ENCODE results near the gene BBLN.

Gene BBLN

DNA sequence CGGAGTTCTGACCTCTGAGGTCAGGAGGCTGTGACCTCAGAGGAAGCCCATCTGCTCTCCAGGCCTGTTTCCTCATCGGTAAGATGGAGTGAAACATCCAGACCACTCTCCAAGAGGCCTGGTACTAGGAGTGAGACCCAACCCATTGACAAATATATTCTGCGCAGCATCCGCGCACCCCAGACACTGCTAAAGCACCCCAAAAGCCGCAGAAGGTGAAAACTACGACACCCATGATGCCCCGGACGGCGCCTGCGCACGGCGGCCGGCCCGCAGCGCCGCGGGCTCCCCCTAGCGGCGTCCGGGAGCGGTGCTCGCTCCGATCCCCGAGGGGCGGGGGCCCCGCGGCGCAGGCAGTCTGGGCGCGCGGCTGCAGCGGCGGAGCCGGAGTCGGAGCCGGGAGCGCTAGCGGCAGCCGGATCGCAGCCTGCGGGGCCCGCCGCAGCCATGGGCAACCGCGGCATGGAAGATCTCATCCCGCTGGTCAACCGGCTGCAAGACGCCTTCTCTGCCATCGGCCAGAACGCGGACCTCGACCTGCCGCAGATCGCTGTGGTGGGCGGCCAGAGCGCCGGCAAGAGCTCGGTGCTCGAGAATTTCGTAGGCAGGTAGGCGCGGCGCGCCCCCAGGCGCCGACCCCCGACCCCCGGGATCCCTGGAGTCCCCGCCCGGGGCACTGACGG, 43.1 kb downstream of the BBLN start, which contains the start of gene DNM1:
DNM1 (plus strand) TSS at position 356 of the 683 bp plus-strand sequence; CDS start at position 448, 92 bp downstream.
- H3K4me1 ChIP-seq = peaks cover 0 to 21% (median 13%) of the 10 kb centered on the region in 4 donors
- peak within 1 kb of the TSS in 1 of 2 donors; percentile 34 for H3K27ac ChIP-seq
- TF ChIP-seq, protein P1, sequence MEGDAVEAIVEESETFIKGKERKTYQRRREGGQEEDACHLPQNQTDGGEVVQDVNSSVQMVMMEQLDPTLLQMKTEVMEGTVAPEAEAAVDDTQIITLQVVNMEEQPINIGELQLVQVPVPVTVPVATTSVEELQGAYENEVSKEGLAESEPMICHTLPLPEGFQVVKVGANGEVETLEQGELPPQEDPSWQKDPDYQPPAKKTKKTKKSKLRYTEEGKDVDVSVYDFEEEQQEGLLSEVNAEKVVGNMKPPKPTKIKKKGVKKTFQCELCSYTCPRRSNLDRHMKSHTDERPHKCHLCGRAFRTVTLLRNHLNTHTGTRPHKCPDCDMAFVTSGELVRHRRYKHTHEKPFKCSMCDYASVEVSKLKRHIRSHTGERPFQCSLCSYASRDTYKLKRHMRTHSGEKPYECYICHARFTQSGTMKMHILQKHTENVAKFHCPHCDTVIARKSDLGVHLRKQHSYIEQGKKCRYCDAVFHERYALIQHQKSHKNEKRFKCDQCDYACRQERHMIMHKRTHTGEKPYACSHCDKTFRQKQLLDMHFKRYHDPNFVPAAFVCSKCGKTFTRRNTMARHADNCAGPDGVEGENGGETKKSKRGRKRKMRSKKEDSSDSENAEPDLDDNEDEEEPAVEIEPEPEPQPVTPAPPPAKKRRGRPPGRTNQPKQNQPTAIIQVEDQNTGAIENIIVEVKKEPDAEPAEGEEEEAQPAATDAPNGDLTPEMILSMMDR (IDR thresholded peaks at IDR 0.05) = peak; percentile 81 to 98
- peaks cover 4 to 32% of the 10 kb centered on the region in 2 donors for H3K27me3 ChIP-seq
- H3K4me3 ChIP-seq = peak within 1 kb of the TSS; percentile 44 to 55
- H3K36me3 ChIP-seq = no peaks in the 10 kb centered on the region
- intact Hi-C loops (cut with DNase I; ENCODE audit: low total_unique reads) = no loop called here
- DNase-seq = peak in 1 of 2 donors; percentile 72
- H3K9me3 ChIP-seq = no peaks in the 10 kb centered on the region

DNA sequence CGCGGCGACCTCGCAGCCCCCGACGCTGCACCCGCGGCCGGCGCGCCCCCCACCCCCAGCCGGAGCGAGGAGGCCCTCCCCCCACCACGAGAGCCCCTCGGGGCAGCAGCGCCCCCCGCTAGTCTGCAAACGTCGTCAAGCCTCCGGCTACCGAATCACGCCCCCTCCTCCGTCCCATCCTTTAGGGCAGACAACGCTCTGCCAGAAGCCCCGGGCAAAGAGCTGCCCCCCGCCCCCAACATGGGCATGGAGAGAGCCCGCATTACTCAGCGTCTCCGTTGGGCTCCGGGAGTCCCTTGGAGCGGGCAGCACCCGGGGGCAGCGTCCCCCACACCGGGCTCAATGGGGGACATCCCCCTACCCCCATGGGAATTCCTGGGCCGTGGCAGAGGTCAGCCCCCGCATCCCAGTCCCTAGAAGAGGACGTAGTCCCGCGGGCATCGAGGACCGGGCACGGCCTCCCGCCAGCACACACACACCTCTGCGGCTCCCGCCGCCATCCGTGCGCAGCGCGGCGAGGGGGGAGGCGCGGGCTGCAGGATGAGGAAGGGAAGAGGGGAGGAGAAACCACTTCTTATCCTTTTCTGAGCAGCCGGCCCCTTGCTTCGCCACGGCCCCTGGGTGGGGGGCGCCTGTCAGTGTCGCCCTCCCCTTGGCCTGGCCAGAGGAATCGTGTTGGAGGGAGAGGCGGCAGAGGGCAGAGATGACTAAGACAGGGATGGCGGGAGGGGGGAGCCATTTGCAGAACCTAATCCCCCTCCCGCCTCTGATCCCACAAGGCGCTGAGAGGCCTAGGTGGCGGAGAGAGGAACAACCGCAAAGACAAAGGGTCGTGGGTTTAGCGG, 43.9 kb downstream of the BBLN start:
- peak overlapping the region; percentile 23 to 34 for H3K27ac ChIP-seq
- no peaks in the 10 kb centered on the region for H3K9me3 ChIP-seq
- H3K36me3 ChIP-seq = no peaks in the 10 kb centered on the region
- H3K4me1 ChIP-seq = peaks cover 0 to 21% (median 13%) of the 10 kb centered on the region in 4 donors
- intact Hi-C loops (cut with DNase I; ENCODE audit: low total_unique reads) = no loop called here
- DNase-seq = peak in 1 of 2 donors; percentile 54
- H3K27me3 ChIP-seq = peaks cover 4 to 35% of the 10 kb centered on the region in 2 donors
- peak overlapping the region; percentile 44 to 55 for H3K4me3 ChIP-seq
- TF ChIP-seq, protein P1 (IDR thresholded peaks at IDR 0.05) = no peak

DNA sequence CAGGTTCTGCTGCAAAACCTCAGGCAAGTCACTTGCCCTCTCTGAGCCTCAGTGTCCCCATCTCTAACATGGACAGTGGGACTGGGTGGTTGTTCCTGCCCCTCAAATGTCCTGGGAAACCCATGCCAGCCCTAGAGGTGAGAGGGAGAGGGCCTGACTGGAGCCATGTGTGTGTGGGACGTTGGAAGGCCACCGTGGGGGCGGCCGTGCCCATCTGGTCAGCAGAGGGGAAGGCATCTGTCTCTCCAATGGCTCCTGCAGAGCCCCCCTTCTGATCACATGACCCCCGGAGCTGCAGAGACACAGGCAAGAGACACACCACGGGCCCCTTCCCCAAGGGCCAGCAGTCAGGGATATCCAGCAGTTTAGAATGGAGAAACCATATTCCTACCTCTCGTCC, 44.8 kb downstream of the BBLN start:
- H3K27ac ChIP-seq = peak overlapping the region in 1 of 2 donors; percentile 34
- peak overlapping the region in 1 of 2 donors; percentile 44 for H3K4me3 ChIP-seq
- H3K9me3 ChIP-seq = no peaks in the 10 kb centered on the region
- TF ChIP-seq, protein P1 (IDR thresholded peaks at IDR 0.05) = no peak
- DNase-seq = no peak
- H3K36me3 ChIP-seq = no peaks in the 10 kb centered on the region
- peaks cover 0 to 21% (median 13%) of the 10 kb centered on the region in 4 donors for H3K4me1 ChIP-seq
- intact Hi-C loops (cut with DNase I; ENCODE audit: low total_unique reads) = no loop called here
- H3K27me3 ChIP-seq = peaks cover 4 to 35% of the 10 kb centered on the region in 2 donors

DNA sequence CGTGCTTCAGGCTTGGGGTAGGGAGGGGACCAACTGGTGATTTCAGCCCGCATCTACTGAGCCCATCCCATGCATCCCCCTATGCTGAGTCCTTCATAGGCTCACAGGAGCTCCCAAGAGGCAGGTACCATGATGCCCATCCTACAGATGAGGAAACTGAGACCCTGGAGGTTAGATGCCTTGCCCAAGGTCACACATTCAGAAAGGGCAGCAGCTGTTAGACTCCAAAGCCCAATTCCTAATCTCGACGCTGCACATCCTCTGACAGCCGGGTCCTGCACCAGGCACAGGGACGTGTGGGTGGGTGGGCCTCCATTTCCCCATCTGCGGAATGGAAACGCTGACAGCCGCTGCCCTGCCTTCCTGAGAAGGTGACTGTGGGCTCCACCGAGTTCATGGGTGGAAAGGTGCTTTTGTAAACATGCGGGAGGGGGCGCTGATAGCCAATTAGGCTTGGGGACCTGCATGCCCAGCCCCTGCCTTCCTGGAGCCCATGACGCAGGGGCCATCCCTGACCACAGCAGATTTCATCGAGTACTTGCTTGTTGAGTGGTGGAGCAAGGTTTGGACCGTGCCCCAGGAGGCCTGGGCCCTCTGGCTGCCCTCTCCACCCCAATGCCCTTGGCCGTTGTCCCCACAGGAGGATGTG, 45.4 kb downstream of the BBLN start:
- H3K36me3 ChIP-seq = no peaks in the 10 kb centered on the region
- no peak for DNase-seq
- H3K27me3 ChIP-seq = peaks cover 4 to 35% of the 10 kb centered on the region in 2 donors
- no peak overlapping the region for H3K4me3 ChIP-seq
- intact Hi-C loops (cut with DNase I; ENCODE audit: low total_unique reads) = no loop called here
- no peaks in the 10 kb centered on the region for H3K9me3 ChIP-seq
- TF ChIP-seq, protein P1 (IDR thresholded peaks at IDR 0.05) = no peak
- peak overlapping the region in 1 of 2 donors; percentile 34 for H3K27ac ChIP-seq
- peaks cover 0 to 21% (median 13%) of the 10 kb centered on the region in 4 donors for H3K4me1 ChIP-seq

DNA sequence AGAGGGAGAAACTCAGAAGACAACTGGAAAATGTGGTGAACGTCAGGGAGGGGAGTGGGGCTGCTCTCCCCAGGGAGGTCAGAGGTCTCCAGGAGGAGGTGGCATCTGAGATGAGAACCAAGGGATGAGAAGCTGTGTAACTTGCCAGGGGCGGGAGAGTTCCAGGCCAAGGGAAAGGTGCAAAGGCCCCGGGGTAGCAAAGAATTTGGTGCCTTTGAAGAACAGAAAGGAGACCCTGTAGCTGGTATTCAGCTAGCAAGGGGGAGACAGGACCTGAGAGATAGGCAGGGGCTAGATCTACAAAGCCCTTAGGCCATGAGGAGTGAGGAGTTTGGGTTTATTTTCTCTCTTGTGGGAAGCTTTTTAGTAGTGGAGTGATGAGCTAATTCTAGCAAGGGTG, 46.4 kb downstream of the BBLN start:
- intact Hi-C loops (cut with DNase I; ENCODE audit: low total_unique reads) = no loop called here
- H3K36me3 ChIP-seq = no peaks in the 10 kb centered on the region
- H3K27me3 ChIP-seq = peaks cover 4 to 35% of the 10 kb centered on the region in 2 donors
- H3K27ac ChIP-seq = no peak overlapping the region
- DNase-seq = no peak
- no peaks in the 10 kb centered on the region for H3K9me3 ChIP-seq
- H3K4me3 ChIP-seq = no peak overlapping the region
- TF ChIP-seq, protein P1 (IDR thresholded peaks at IDR 0.05) = no peak
- peaks cover 0 to 21% (median 14%) of the 10 kb centered on the region in 4 donors for H3K4me1 ChIP-seq

All from tibial artery (tissue), 4 donors.